Fibroblast of mammary gland (primary cell): Measurements from ENCODE around the gene GLG1.

Experiments
- DNase-seq: peaks from one replicate; pipeline ENCODE4 v3.0.0-alpha.2; 2010; ENCODE audit warnings: low read depth
- H3K4me3 ChIP-seq: 2 replicates; pipeline ENCODE4 v1.5.1; 2011; ENCODE audit warnings: low read depth, mild to moderate bottlenecking, low read length, moderate library complexity; ENCODE audit not compliant: control insufficient read depth
- CTCF ChIP-seq: conservative IDR thresholded peaks from 2 replicates; pipeline ENCODE4 v1.5.1; 2011; ENCODE audit warnings: low read depth, low read length, inconsistent platforms; ENCODE audit not compliant: control insufficient read depth, insufficient read depth

GLG1 gene

GRCh38 chr16:74608944-74609343 is 2.0 kb upstream of the GLG1 start:
- TF ChIP-seq CTCF = no peak
- DNase-seq = no peak
- no peak overlapping the region for H3K4me3 ChIP-seq

- no peak overlapping the region for H3K4me3 ChIP-seq
- no peak for TF ChIP-seq CTCF
- no peak for DNase-seq
Measured at GRCh38 chr16:74608381-74608780, 1.5 kb upstream of the GLG1 start.

GRCh38 chr16:74607962-74608356 is 1.0 kb upstream of the GLG1 start:
- no peak for TF ChIP-seq CTCF
- peak; percentile 48 for DNase-seq

GRCh38 chr16:74607310-74607961 is 522 bp upstream of the GLG1 start:
- DNase-seq = no peak
- peak overlapping the region; percentile 92 for H3K4me3 ChIP-seq
- TF ChIP-seq CTCF = no peak

More at GRCh38 chr16:74607962-74608356, 1.0 kb upstream of the GLG1 start:
- H3K4me3 ChIP-seq = no peak overlapping the region

GRCh38 chr16:74605746-74606520 is 981 bp downstream of the GLG1 start:
- no peak for TF ChIP-seq CTCF
- H3K4me3 ChIP-seq = peak overlapping the region; percentile 92
- DNase-seq = no peak

- peak overlapping the region; percentile 92 for H3K4me3 ChIP-seq
- no peak for TF ChIP-seq CTCF
- no peak for DNase-seq
Measured at GRCh38 chr16:74605332-74605731, 1.6 kb downstream of the GLG1 start.
